Prostate gland (tissue), 2 donors: ENCODE measurements around the gene MUC13.

Source experiments
- CTCF ChIP-seq, 4 experiments: fragments of 200-600 bp in 2 of 4; fragments of 450-650 bp in 2 of 4; sonication (generic) in 2 of 4; IDR thresholded peaks; 1 replicate in 3 of 4; 2 replicates in 1 of 4; pipeline ENCODE4 v1.5.1; 2016 to 2019; ENCODE audit warnings: antibody characterized with exemption in 4 of 4, mild to moderate bottlenecking in 2 of 4, moderate library complexity in 2 of 4
- POLR2A ChIP-seq: fragments of 450-650 bp; IDR thresholded peaks from one replicate; pipeline ENCODE4 v1.6.1; 2016; ENCODE audit warnings: antibody characterized with exemption, mild to moderate bottlenecking
- POLR2AphosphoS5 ChIP-seq: sonication (generic); formaldehyde crosslinking; IDR thresholded peaks from one replicate; pipeline ENCODE4 v1.6.1; 2017; ENCODE audit warnings: antibody characterized with exemption

GRCh38 chr3:124907957-124908356 lies 26.6 kb downstream of the MUC13 start:
- TF ChIP-seq POLR2AphosphoS5 (no peak), CTCF (IDR thresholded peaks at IDR 0.05) (no peak), POLR2A (no peak)
